HEK293 (cell line): Measurements from ENCODE around the gene PARP11.

ENCODE experiments used
- CTCF ChIP-seq: fragments of 450-650 bp; formaldehyde crosslinking; IDR thresholded peaks from 2 replicates; pipeline ENCODE4 v1.5.1; 2016; ENCODE audit warnings: missing biosample characterization, missing genetic modification characterization
- KLF7 ChIP-seq: fragments of 450-650 bp; formaldehyde crosslinking; IDR thresholded peaks from 2 replicates; pipeline ENCODE4 v1.5.1; 2016; ENCODE audit warnings: missing biosample characterization, missing genetic modification characterization, borderline replicate concordance
- TCF7L2 ChIP-seq: IDR thresholded peaks from 2 replicates; pipeline ENCODE4 v1.6.1; 2011; ENCODE audit warnings: low read depth, mild to moderate bottlenecking, inconsistent platforms, low read length, moderate library complexity, borderline replicate concordance
- ZFP69B ChIP-seq: fragments of 450-650 bp; formaldehyde crosslinking; IDR thresholded peaks from 2 replicates; pipeline ENCODE4 v1.5.1; 2016; ENCODE audit warnings: missing biosample characterization, missing genetic modification characterization
- ZNF324 ChIP-seq: fragments of 450-650 bp; formaldehyde crosslinking; IDR thresholded peaks from 2 replicates; pipeline ENCODE4 v1.5.1; 2016; ENCODE audit warnings: missing biosample characterization, missing genetic modification characterization

- TF ChIP-seq CTCF (tag by site-specific recombination) (no peak), TCF7L2 (no peak), ZNF324 (tag by site-specific recombination) (no peak), KLF7 (tag by site-specific recombination) (no peak), ZFP69B (tag by site-specific recombination) (no peak)
Measured at GRCh38 chr12:3789838-3790237, 83.4 kb downstream of the PARP11 start.
